Sigmoid colon (tissue), 4 donors: Measurements from ENCODE around the gene TUBGCP2.

Source experiments
- CTCF ChIP-seq, 4 experiments: fragments of 450-650 bp in 3 of 4; fragments of 200-600 bp in 1 of 4; IDR thresholded peaks; one replicate each; pipeline ENCODE4 v1.5.1; 2016 to 2019; ENCODE audit warnings: antibody characterized with exemption in 4 of 4, mild to moderate bottlenecking in 3 of 4, moderate library complexity in 2 of 4
- EP300 ChIP-seq, 4 donors: sonication (generic); formaldehyde crosslinking; IDR thresholded peaks; one replicate each; pipeline ENCODE4 v1.6.1; 2017; ENCODE audit warnings: antibody characterized with exemption in 4 of 4
- POLR2A ChIP-seq, 2 donors: fragments of 450-650 bp; IDR thresholded peaks; one replicate each; pipeline ENCODE4 v1.6.1; 2016; ENCODE audit warnings: antibody characterized with exemption in 2 of 2, mild to moderate bottlenecking in 2 of 2, moderate library complexity in 2 of 2
- POLR2AphosphoS5 ChIP-seq, 4 donors: sonication (generic); formaldehyde crosslinking; IDR thresholded peaks; one replicate each; pipeline ENCODE4 v1.6.1; 2017; ENCODE audit warnings: antibody characterized with exemption in 4 of 4

DNA sequence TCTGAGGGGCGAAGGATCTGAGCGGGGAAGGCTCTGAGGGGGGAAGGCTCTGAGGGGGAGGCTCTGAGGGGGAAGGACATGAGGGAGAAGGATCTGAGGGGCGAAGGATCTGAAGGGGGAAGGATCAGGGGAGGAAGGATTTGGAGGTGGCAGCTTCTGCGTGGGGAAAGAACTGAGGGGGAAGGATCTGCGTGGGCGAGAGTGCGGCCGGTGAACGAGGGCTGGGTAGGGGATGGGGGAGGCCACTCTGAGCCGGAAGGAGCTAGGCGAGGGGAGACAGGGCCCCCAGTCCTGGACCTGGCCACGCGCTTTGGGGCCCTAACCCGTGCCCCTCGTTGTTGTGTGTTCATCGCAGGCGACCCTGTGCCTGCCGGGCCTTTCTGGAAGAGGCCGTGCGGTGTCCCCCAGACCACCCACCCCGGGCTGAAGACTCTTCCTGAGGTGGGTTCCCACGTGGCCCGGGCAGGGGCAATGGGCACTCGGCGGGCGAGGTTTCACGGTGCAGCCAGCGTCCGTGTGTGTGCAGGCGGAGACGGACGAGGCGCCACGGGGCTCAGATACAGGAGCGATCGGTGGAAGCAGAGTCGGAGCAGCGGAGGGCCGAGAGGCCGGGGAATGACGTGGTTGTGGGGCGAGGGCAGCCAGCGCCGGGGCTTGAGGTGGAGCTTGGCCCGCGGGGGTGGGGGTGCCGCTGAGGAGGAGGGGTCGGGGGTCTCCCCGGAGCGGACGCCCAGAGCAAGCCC is 26.0 kb upstream of the TUBGCP2 start:
- TF ChIP-seq CTCF (IDR thresholded peaks at IDR 0.05) (no peak), POLR2A (IDR thresholded peaks at IDR 0.05) (no peak), EP300 (IDR thresholded peaks at IDR 0.05) (no peak), POLR2AphosphoS5 (IDR thresholded peaks at IDR 0.05) (no peak)
